HEK293 (cell line): ENCODE results near the gene GLYATL3.

Source experiments
- CTCF ChIP-seq: fragments of 450-650 bp; formaldehyde crosslinking; IDR thresholded peaks from 2 replicates; pipeline ENCODE4 v1.5.1; 2016; ENCODE audit warnings: missing biosample characterization, missing genetic modification characterization
- SETDB1 ChIP-seq: IDR thresholded peaks from one replicate; pipeline ENCODE4 v1.6.1; 2017; ENCODE audit warnings: mild to moderate bottlenecking, low read length, moderate library complexity, mixed read lengths; ENCODE audit not compliant: insufficient read length
- ZNF16 ChIP-seq: fragments of 450-650 bp; formaldehyde crosslinking; IDR thresholded peaks from 2 replicates; pipeline ENCODE4 v1.5.1; 2016; ENCODE audit warnings: low read depth, missing biosample characterization, missing genetic modification characterization
- ZNF174 ChIP-seq: fragments of 450-650 bp; formaldehyde crosslinking; IDR thresholded peaks from 2 replicates; pipeline ENCODE4 v1.5.0; 2017; ENCODE audit warnings: missing biosample characterization, mild to moderate bottlenecking, missing genetic modification characterization
- ZNF335 ChIP-seq: fragments of 450-650 bp; formaldehyde crosslinking; conservative IDR thresholded peaks from 2 replicates; pipeline ENCODE4 v1.5.1; 2016; ENCODE audit warnings: missing biosample characterization, missing genetic modification characterization
- ZNF416 ChIP-seq: fragments of 450-650 bp; formaldehyde crosslinking; IDR thresholded peaks from 2 replicates; pipeline ENCODE4 v1.5.1; 2016; ENCODE audit warnings: missing biosample characterization, missing genetic modification characterization
- ZNF639 ChIP-seq: fragments of 450-650 bp; formaldehyde crosslinking; IDR thresholded peaks from 2 replicates; pipeline ENCODE4 v1.5.1; 2016; ENCODE audit warnings: missing biosample characterization, missing genetic modification characterization
- ZNF76 ChIP-seq: fragments of 450-650 bp; formaldehyde crosslinking; IDR thresholded peaks from 2 replicates; pipeline ENCODE4; 2016; ENCODE audit warnings: low read depth, missing biosample characterization, missing genetic modification characterization, borderline replicate concordance
- TF ChIP-seq, protein P1 (sequence below): fragments of 450-650 bp; formaldehyde crosslinking; IDR thresholded peaks from 2 replicates; pipeline ENCODE4 v1.5.1; 2017; ENCODE audit warnings: missing biosample characterization, missing genetic modification characterization
- TF ChIP-seq, protein P2 (sequence below): fragments of 450-650 bp; formaldehyde crosslinking; IDR thresholded peaks from 2 replicates; pipeline ENCODE4 v1.5.1; 2016; ENCODE audit warnings: missing biosample characterization, missing genetic modification characterization, borderline replicate concordance
- TF ChIP-seq, protein P3 (sequence below): fragments of 450-650 bp; formaldehyde crosslinking; IDR thresholded peaks from 2 replicates; pipeline ENCODE4 v1.5.1; 2016; ENCODE audit warnings: missing biosample characterization, missing genetic modification characterization
- TF ChIP-seq, protein P4 (sequence below): fragments of 450-650 bp; formaldehyde crosslinking; IDR thresholded peaks from 2 replicates; pipeline ENCODE4 v1.5.1; 2017; ENCODE audit warnings: missing biosample characterization, missing genetic modification characterization
- TF ChIP-seq, protein P5 (sequence below): fragments of 450-650 bp; formaldehyde crosslinking; IDR thresholded peaks from 2 replicates; pipeline ENCODE4 v1.5.1; 2016; ENCODE audit warnings: missing biosample characterization, missing genetic modification characterization, low read depth

- TF ChIP-seq, protein P1, sequence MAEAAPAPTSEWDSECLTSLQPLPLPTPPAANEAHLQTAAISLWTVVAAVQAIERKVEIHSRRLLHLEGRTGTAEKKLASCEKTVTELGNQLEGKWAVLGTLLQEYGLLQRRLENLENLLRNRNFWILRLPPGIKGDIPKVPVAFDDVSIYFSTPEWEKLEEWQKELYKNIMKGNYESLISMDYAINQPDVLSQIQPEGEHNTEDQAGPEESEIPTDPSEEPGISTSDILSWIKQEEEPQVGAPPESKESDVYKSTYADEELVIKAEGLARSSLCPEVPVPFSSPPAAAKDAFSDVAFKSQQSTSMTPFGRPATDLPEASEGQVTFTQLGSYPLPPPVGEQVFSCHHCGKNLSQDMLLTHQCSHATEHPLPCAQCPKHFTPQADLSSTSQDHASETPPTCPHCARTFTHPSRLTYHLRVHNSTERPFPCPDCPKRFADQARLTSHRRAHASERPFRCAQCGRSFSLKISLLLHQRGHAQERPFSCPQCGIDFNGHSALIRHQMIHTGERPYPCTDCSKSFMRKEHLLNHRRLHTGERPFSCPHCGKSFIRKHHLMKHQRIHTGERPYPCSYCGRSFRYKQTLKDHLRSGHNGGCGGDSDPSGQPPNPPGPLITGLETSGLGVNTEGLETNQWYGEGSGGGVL (tag by site-specific recombination) = no peak
- TF ChIP-seq, protein P2, sequence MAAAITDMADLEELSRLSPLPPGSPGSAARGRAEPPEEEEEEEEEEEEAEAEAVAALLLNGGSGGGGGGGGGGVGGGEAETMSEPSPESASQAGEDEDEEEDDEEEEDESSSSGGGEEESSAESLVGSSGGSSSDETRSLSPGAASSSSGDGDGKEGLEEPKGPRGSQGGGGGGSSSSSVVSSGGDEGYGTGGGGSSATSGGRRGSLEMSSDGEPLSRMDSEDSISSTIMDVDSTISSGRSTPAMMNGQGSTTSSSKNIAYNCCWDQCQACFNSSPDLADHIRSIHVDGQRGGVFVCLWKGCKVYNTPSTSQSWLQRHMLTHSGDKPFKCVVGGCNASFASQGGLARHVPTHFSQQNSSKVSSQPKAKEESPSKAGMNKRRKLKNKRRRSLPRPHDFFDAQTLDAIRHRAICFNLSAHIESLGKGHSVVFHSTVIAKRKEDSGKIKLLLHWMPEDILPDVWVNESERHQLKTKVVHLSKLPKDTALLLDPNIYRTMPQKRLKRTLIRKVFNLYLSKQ (tag by site-specific recombination) = no peak
- TF ChIP-seq ZNF76 (no peak), CTCF (tag by site-specific recombination) (no peak), ZNF16 (tag by site-specific recombination) (no peak), ZNF416 (tag by site-specific recombination) (no peak), ZNF174 (tag by site-specific recombination) (no peak), SETDB1 (no peak), ZNF639 (tag by site-specific recombination) (no peak), ZNF335 (tag by site-specific recombination) (no peak)
- TF ChIP-seq, protein P3, sequence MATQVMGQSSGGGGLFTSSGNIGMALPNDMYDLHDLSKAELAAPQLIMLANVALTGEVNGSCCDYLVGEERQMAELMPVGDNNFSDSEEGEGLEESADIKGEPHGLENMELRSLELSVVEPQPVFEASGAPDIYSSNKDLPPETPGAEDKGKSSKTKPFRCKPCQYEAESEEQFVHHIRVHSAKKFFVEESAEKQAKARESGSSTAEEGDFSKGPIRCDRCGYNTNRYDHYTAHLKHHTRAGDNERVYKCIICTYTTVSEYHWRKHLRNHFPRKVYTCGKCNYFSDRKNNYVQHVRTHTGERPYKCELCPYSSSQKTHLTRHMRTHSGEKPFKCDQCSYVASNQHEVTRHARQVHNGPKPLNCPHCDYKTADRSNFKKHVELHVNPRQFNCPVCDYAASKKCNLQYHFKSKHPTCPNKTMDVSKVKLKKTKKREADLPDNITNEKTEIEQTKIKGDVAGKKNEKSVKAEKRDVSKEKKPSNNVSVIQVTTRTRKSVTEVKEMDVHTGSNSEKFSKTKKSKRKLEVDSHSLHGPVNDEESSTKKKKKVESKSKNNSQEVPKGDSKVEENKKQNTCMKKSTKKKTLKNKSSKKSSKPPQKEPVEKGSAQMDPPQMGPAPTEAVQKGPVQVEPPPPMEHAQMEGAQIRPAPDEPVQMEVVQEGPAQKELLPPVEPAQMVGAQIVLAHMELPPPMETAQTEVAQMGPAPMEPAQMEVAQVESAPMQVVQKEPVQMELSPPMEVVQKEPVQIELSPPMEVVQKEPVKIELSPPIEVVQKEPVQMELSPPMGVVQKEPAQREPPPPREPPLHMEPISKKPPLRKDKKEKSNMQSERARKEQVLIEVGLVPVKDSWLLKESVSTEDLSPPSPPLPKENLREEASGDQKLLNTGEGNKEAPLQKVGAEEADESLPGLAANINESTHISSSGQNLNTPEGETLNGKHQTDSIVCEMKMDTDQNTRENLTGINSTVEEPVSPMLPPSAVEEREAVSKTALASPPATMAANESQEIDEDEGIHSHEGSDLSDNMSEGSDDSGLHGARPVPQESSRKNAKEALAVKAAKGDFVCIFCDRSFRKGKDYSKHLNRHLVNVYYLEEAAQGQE (tag by site-specific recombination) = no peak
- TF ChIP-seq, protein P4, sequence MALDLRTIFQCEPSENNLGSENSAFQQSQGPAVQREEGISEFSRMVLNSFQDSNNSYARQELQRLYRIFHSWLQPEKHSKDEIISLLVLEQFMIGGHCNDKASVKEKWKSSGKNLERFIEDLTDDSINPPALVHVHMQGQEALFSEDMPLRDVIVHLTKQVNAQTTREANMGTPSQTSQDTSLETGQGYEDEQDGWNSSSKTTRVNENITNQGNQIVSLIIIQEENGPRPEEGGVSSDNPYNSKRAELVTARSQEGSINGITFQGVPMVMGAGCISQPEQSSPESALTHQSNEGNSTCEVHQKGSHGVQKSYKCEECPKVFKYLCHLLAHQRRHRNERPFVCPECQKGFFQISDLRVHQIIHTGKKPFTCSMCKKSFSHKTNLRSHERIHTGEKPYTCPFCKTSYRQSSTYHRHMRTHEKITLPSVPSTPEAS (tag by site-specific recombination) = no peak
- TF ChIP-seq, protein P5, sequence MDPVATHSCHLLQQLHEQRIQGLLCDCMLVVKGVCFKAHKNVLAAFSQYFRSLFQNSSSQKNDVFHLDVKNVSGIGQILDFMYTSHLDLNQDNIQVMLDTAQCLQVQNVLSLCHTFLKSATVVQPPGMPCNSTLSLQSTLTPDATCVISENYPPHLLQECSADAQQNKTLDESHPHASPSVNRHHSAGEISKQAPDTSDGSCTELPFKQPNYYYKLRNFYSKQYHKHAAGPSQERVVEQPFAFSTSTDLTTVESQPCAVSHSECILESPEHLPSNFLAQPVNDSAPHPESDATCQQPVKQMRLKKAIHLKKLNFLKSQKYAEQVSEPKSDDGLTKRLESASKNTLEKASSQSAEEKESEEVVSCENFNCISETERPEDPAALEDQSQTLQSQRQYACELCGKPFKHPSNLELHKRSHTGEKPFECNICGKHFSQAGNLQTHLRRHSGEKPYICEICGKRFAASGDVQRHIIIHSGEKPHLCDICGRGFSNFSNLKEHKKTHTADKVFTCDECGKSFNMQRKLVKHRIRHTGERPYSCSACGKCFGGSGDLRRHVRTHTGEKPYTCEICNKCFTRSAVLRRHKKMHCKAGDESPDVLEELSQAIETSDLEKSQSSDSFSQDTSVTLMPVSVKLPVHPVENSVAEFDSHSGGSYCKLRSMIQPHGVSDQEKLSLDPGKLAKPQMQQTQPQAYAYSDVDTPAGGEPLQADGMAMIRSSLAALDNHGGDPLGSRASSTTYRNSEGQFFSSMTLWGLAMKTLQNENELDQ = no peak
These were observed 23.2 kb downstream of the GLYATL3 start for GRCh38 chr6:49522710-49523593.
